ENCODE measurements around the gene KHDRBS2. TPM values are rescaled to one million over a fixed set of nuclear protein-coding genes. Genes with fewer than 3 reads are reported as not detected.

KHDRBS2 gene
- total and polyA plus RNA-seq, 5 experiments from 2014 or later: 0.26 to 0.27 TPM; not detected in 3

DNA sequence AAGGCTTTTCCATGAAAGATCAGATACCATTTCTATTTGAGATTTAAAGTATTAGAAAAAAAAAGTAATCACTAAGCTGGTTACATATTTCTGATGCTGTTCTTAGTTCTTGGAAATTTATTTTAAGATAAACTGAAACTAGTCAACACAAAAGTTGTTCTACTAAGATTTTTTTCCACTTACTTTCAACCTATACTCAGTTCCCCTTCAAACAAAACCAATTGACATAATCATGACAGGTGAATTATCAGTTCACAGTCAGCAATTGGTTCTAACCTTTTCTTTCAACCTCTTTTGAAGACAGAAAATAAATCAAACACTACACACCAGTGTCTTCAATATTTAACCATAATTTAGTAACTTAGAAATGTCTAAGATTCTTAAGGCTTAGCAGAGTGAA lies 228.7 kb downstream of the KHDRBS2 start:
- POLR2A ChIA-PET: no interaction called here
- H3K36me3 Mint-ChIP-seq: no peaks in the 10 kb centered on the region
- no peak for ATAC-seq

DNA sequence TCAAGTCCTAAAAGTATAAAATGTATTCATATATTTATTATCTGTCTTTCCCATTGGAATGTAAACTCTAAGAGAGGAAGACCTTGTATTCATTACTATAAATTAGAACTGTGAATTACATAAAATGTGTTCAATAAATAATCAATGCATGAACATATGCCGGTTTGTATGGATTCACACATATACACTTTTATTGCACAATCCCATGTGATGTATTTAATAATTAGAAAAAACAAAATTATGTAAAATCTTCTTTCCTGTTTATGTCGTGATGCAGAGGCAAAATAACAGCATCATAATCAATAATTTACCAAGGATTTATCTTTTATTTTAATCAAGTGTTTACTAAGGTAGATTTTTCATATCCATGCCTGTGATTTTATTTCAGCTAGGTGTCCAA lies 240.5 kb downstream of the KHDRBS2 start:
- POLR2A ChIA-PET: no interaction called here
- H3K4me3 Mint-ChIP-seq: no peak overlapping the region
- DNase-seq (no peak), ATAC-seq (no peak)
- peaks cover 0 to 7% (median 1%) of the 10 kb centered on the region in 3 donors for H3K36me3 Mint-ChIP-seq
- H3K27ac Mint-ChIP-seq: no peak overlapping the region
- H3K4me1 Mint-ChIP-seq: no peaks in the 10 kb centered on the region
- H3K27me3 Mint-ChIP-seq: no peaks in the 10 kb centered on the region
- peaks cover 0 to 14% (median 5%) of the 10 kb centered on the region in 9 donors for H3K9me3 Mint-ChIP-seq

More for the DNA sequence above, 228.7 kb downstream of the KHDRBS2 start:
- DNase-seq: no peak
- Mint-ChIP-seq H3K27me3 (no peaks in the 10 kb centered on the region), H3K4me1 (peaks cover 0 to 2% (median 0%) of the 10 kb centered on the region in 4 donors), H3K4me3 (no peak overlapping the region), H3K27ac (no peak overlapping the region), H3K9me3 (peaks cover 2 to 27% (median 10%) of the 10 kb centered on the region in 9 donors)

DNA sequence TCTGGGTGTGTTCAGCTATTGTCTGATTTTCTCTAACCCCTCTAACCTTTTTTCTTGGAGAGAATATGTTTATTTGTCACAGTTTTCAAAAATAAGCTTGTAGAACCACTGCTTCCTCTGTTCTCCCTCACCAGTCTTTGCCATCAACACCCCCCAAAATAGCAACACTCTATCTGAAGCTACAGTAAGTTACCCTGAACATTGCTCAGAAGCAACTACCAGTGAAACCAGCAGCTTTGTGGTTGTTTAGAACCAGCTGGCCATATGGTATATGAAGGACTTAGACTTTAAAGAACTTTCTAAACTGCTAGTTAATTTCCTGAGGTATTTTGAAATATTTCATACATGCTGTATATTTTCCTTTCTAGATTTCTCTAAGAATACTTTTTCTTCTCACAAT lies 242.9 kb downstream of the KHDRBS2 start:
- Mint-ChIP-seq H3K27ac (no peak overlapping the region), H3K36me3 (no peaks in the 10 kb centered on the region), H3K4me3 (no peak overlapping the region), H3K4me1 (peaks cover 0 to 4% (median 0%) of the 10 kb centered on the region in 4 donors), H3K27me3 (no peaks in the 10 kb centered on the region), H3K9me3 (peaks cover 0 to 13% (median 5%) of the 10 kb centered on the region in 9 donors)
- POLR2A ChIA-PET: no interaction called here
- ATAC-seq: no peak
- DNase-seq: no peak

DNA sequence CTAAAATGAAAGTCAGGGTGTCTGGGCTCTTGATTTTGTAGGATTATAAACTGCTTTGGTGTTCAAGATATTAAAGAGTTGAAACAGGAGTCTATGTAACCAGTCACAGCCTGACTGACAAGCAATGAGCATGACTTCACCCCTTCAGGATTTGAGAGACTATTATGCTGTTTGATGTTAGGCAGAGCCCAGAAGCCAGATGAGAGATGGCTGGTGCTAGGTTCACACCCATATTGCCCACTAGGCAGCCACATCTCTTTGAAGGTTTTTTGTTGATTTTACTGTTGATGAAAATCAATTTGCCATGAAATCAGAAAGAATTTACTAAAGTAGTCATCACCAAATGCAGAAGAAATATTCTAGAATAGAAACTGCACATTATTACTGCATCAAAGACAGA lies 243.6 kb downstream of the KHDRBS2 start:
- Mint-ChIP-seq H3K4me3 (no peak overlapping the region), H3K27me3 (no peaks in the 10 kb centered on the region), H3K36me3 (no peaks in the 10 kb centered on the region), H3K9me3 (peaks cover 0 to 15% (median 5%) of the 10 kb centered on the region in 9 donors), H3K27ac (no peak overlapping the region), H3K4me1 (peaks cover 0 to 4% (median 0%) of the 10 kb centered on the region in 4 donors)
- DNase-seq (no peak), ATAC-seq (no peak)
- POLR2A ChIA-PET: no interaction called here

DNA sequence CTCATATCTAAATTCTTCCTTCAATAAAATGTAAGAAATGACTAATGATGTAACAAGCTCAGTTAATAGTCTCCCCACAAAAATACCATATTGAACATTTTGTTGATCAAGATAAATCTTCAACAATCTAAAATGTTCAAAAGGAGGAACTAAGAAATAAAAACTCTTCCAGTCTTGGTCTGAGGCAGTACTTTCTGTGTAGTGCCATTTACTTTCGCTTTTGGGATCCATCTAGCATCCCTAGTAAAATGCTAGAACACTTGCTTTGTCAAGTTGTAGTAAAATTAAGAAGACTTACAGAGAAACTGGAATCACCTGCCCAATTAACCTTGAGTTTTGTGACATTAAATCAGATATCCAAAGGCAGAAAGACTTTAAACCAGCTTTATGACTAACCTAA lies 246.4 kb downstream of the KHDRBS2 start:
- ATAC-seq: no peak
- POLR2A ChIA-PET: no interaction called here
- peaks cover 0 to 27% (median 7%) of the 10 kb centered on the region in 9 donors for H3K9me3 Mint-ChIP-seq

DNA sequence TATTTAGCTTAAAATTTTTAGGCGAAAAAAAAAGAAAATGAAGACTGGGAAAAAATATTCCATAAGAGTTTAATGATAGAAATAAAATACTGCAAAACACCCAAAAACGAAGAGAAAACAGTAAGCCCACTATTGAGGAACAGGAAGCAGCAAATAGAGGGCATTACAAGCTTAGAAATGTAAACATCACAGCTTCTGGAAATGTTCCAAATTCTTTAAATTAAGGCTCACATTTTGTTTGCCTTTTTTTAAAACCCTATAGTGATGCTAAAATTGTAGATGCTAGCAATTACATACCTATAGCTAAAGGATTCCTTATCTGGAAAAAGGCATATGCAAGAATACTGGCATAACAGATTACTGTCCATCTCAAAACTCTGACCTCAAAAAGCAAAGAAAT lies 248.6 kb downstream of the KHDRBS2 start:
- DNase-seq (no peak), ATAC-seq (no peak)
- no peaks in the 10 kb centered on the region for H3K27me3 Mint-ChIP-seq
- H3K9me3 Mint-ChIP-seq: peaks cover 0 to 36% (median 16%) of the 10 kb centered on the region in 9 donors
- no peak overlapping the region for H3K27ac Mint-ChIP-seq
- no peaks in the 10 kb centered on the region for H3K36me3 Mint-ChIP-seq
- peaks cover 0 to 4% (median 0%) of the 10 kb centered on the region in 4 donors for H3K4me1 Mint-ChIP-seq
- no peak overlapping the region for H3K4me3 Mint-ChIP-seq
- POLR2A ChIA-PET: interaction anchor here (0.6 kb wide), 1 partner anchor 21 kb away, joined by 3 read pairs; no protein-coding TSS in a partner anchor

More for the DNA sequence above, 246.4 kb downstream of the KHDRBS2 start:
- no peaks in the 10 kb centered on the region for H3K36me3 Mint-ChIP-seq
- no peaks in the 10 kb centered on the region for H3K27me3 Mint-ChIP-seq
- H3K27ac Mint-ChIP-seq: no peak overlapping the region
- DNase-seq: no peak
- no peak overlapping the region for H3K4me3 Mint-ChIP-seq
- peaks cover 0 to 4% (median 0%) of the 10 kb centered on the region in 4 donors for H3K4me1 Mint-ChIP-seq

DNA sequence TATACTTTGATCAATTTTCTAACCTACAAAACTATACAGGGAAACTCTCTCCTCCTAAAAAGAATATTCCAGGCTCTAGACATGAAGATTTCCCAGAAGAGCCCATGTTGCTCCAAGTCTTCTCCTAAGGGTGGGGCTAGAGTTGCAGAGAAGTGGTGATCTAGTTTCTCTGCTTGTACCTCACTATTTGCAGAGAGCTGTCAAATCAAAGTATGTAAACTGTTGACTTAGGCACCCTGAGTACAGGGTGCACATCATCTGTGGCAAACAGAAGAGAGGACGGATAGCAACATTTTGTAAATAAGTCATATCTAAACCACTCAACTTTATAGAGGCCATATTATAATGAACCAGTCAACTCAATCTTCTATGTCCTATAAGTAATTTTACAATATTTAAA lies 250.1 kb downstream of the KHDRBS2 start:
- Mint-ChIP-seq H3K27me3 (no peaks in the 10 kb centered on the region), H3K36me3 (peaks cover 0 to 1% (median 0%) of the 10 kb centered on the region in 3 donors), H3K4me3 (no peak overlapping the region), H3K4me1 (peaks cover 0 to 4% (median 0%) of the 10 kb centered on the region in 4 donors), H3K27ac (no peak overlapping the region), H3K9me3 (peaks cover 0 to 41% (median 12%) of the 10 kb centered on the region in 9 donors)
- DNase-seq (no peak), ATAC-seq (no peak)
- POLR2A ChIA-PET: no interaction called here

DNA sequence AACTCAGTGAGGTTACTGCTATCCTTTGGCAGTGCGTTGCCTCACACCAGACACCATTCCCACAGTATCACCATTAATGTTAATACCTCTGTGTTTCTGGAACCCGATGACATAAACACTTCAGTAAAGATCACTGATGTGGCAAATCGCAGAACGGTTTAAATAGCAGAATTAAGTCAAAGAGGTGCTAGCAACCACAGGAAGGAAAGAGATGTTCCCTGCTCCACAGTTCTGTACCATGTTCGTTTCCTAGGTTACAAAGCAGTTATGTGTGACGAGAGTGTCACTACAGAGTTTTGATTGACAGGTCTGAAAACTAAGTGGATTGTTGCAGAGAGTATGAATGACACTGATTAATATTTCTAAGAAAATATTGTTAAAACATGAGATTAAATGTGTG lies 272.3 kb downstream of the KHDRBS2 start:
- ATAC-seq (no peak), DNase-seq (no peak)
- H3K36me3 Mint-ChIP-seq: no peaks in the 10 kb centered on the region
- no peaks in the 10 kb centered on the region for H3K4me1 Mint-ChIP-seq
- no peak overlapping the region for H3K27ac Mint-ChIP-seq
- H3K9me3 Mint-ChIP-seq: peaks cover 0 to 23% (median 5%) of the 10 kb centered on the region in 9 donors
- no peak overlapping the region for H3K4me3 Mint-ChIP-seq
- POLR2A ChIA-PET: no interaction called here
- no peaks in the 10 kb centered on the region for H3K27me3 Mint-ChIP-seq

DNA sequence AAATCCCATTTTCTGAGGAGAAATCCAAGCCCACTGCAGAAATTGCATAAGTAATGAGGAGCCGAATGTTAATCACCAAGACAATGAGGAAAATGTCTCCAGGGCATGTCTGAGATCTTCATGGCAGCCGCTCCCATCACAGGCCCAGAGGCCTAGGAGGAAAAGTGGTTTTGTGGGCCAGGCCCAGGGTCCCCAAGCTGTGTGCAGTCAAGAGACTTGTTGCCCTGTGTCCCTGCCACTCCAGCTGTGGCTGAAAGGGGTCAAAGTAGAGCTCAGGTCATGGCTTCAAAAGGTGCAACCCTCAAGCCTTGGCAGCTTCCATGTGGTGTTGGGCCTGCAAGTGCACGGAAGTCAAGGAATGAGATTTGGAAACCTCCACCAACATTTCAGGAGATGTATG lies 276.6 kb downstream of the KHDRBS2 start:
- POLR2A ChIA-PET: no interaction called here
- H3K4me3 Mint-ChIP-seq: no peak overlapping the region
- H3K4me1 Mint-ChIP-seq: no peaks in the 10 kb centered on the region
- peaks cover 0 to 23% (median 12%) of the 10 kb centered on the region in 9 donors for H3K9me3 Mint-ChIP-seq
- no peak for DNase-seq
- no peaks in the 10 kb centered on the region for H3K36me3 Mint-ChIP-seq
- no peak for ATAC-seq
- H3K27me3 Mint-ChIP-seq: no peaks in the 10 kb centered on the region
- no peak overlapping the region for H3K27ac Mint-ChIP-seq

DNA sequence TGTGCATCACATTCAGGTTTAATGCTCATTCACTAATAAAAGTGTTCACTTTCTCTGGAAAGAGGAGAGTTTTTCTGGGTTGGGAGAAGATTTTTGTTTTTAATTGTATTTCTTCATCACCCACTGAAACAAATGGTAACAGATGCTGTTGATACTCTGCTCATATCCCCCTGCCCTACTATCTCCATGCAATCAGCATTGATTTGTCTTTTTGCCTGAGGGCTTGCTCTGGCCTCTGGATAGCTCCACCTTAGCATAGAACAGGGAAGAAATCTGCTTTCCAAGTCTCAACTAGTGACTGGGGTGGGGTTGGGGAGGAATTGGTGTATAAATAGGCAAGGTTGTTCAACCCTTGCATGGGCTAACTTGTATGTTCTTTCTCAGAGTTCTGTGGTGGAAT lies 296.4 kb downstream of the KHDRBS2 start:
- ATAC-seq (no peak), DNase-seq (no peak)
- Mint-ChIP-seq H3K27me3 (no peaks in the 10 kb centered on the region), H3K4me1 (no peaks in the 10 kb centered on the region), H3K27ac (no peak overlapping the region), H3K4me3 (no peak overlapping the region), H3K36me3 (no peaks in the 10 kb centered on the region), H3K9me3 (peaks cover 0 to 18% (median 5%) of the 10 kb centered on the region in 9 donors)
- POLR2A ChIA-PET: no interaction called here

DNA sequence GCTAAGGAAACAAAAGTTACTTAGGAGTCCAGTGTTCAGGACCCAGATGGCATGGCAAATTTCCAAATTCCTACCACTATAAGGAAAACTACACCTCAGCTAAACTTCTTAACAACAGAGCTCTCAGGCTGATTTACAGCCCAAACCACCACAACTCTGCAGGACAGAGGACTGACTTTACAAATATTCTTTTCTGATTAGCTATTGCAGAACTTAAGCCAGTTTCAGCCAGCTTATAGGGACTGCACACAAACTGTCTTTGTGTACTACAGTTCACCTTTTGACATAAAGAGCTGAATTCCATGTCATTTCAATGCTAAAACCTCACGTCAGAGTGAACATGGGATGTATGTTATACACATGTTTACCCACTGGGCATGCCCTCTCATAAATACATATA lies 305.4 kb downstream of the KHDRBS2 start:
- POLR2A ChIA-PET: no interaction called here

DNA sequence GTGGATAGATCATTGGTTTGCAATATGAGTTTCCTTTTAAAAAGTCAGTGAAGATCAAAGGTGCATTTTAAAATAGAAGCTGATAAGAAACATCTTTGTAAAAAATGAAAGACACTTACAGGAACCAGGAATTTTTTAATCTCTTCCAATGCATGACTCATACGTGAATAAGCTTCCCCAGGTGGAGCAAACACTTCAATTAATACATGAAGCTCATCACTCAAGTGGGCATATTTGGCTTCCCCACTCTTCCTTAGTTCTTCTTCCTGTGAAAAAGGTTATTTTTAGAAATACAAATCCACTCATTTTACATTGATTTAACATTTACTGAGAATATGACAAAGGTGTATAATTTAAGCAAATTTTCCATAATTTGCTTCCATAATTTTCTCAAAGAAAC lies 308.1 kb downstream of the KHDRBS2 start:
- no peaks in the 10 kb centered on the region for H3K4me1 Mint-ChIP-seq
- peaks cover 0 to 12% (median 3%) of the 10 kb centered on the region in 9 donors for H3K9me3 Mint-ChIP-seq
- H3K27ac Mint-ChIP-seq: no peak overlapping the region
- POLR2A ChIA-PET: no interaction called here
- no peak for ATAC-seq
- H3K36me3 Mint-ChIP-seq: no peaks in the 10 kb centered on the region
- no peak overlapping the region for H3K4me3 Mint-ChIP-seq
- no peak for DNase-seq
- no peaks in the 10 kb centered on the region for H3K27me3 Mint-ChIP-seq

More for the DNA sequence above, 305.4 kb downstream of the KHDRBS2 start:
- no peak overlapping the region for H3K27ac Mint-ChIP-seq
- H3K4me1 Mint-ChIP-seq: no peaks in the 10 kb centered on the region
- no peak overlapping the region for H3K4me3 Mint-ChIP-seq
- H3K27me3 Mint-ChIP-seq: no peaks in the 10 kb centered on the region
- ATAC-seq (no peak), DNase-seq (no peak)
- H3K36me3 Mint-ChIP-seq: no peaks in the 10 kb centered on the region
- H3K9me3 Mint-ChIP-seq: peaks cover 0 to 12% (median 3%) of the 10 kb centered on the region in 9 donors

DNA sequence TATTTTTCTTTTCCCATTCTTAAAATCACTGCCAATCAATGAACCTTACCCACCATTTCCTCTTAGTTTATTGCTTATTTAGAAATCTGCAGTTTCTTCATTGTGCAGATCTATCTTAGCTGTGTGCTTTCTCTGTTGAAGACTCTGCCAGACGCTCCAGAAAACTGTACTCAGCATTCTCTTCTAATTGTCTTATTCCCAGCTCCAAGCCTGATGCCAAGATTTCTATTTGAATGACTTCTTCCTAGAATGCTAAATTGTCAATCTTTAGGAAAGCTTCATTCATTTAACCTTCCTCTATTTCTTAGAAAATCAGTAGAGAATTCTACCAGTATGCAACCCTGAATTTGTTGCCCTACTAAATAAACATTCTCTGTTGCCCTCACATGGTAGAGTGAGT lies 308.9 kb downstream of the KHDRBS2 start:
- ATAC-seq (no peak), DNase-seq (no peak)
- Mint-ChIP-seq H3K27ac (no peak overlapping the region), H3K27me3 (no peaks in the 10 kb centered on the region), H3K4me3 (no peak overlapping the region), H3K36me3 (no peaks in the 10 kb centered on the region), H3K4me1 (no peaks in the 10 kb centered on the region), H3K9me3 (peaks cover 0 to 12% (median 3%) of the 10 kb centered on the region in 9 donors)
- POLR2A ChIA-PET: no interaction called here

DNA sequence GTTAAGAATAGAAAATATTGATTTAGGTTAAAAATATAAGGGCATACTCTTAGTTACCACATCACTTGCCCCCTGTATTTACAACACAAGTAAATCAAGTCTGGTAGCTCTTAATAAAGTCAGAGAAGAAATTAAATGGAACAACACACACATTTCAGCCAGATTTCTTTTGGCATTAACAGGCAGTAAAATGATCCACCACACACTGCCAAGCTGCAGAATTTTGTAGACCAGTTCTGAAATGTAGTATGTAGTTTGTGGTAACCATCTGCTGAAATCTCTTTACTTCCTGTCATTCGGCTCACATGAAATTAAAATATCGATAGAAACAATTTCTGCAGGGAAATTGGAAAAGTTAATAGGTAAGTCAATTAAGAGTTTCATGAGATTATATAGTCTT lies 326.8 kb downstream of the KHDRBS2 start:
- ATAC-seq: no peak
- no peak overlapping the region for H3K27ac Mint-ChIP-seq
- no peaks in the 10 kb centered on the region for H3K4me1 Mint-ChIP-seq
- H3K27me3 Mint-ChIP-seq: no peaks in the 10 kb centered on the region
- no peak for DNase-seq
- H3K4me3 Mint-ChIP-seq: no peak overlapping the region
- no peaks in the 10 kb centered on the region for H3K36me3 Mint-ChIP-seq
- POLR2A ChIA-PET: no interaction called here
- peaks cover 13 to 33% (median 27%) of the 10 kb centered on the region in 9 donors for H3K9me3 Mint-ChIP-seq

Measured in naive thymus-derived CD8-positive, alpha-beta T cell (primary cell).